ENCODE data around the gene SYT9.

DNA sequence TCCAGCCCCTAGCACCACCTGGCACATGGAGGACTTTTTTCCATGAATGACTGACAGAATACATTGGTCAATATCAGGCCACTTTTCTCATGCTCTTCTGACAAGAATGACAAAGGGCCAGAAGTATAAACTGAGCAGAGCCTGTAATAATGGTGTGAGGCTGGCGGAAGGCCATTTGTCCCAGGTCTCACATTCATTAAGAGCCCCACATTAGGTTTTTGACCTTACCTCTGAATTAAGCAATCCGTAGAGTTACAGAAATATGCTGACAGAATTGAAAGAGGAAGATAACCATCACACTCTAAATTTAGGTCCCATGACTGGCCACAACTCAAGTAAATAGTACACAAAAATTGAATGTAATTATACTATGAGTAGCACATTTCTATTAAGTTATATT lies 55.2 kb downstream of the SYT9 start:
- TF ChIP-seq EZH2 (IDR thresholded peaks at IDR 0.05; ENCODE audit: borderline replicate concordance, low read depth, low read length, severe bottlenecking): no peak
- no peak for TF ChIP-seq POLR2A (IDR thresholded peaks at IDR 0.05; ENCODE audit: low read depth, low read length)
- TF ChIP-seq JUN (IDR thresholded peaks at IDR 0.05; ENCODE audit: borderline replicate concordance, insufficient read depth, insufficient read length, low read depth): no peak
- no peak for TF ChIP-seq POLR2AphosphoS5 (IDR thresholded peaks at IDR 0.05; ENCODE audit: insufficient read depth, low read depth, low read length)
- TF ChIP-seq, protein P1, sequence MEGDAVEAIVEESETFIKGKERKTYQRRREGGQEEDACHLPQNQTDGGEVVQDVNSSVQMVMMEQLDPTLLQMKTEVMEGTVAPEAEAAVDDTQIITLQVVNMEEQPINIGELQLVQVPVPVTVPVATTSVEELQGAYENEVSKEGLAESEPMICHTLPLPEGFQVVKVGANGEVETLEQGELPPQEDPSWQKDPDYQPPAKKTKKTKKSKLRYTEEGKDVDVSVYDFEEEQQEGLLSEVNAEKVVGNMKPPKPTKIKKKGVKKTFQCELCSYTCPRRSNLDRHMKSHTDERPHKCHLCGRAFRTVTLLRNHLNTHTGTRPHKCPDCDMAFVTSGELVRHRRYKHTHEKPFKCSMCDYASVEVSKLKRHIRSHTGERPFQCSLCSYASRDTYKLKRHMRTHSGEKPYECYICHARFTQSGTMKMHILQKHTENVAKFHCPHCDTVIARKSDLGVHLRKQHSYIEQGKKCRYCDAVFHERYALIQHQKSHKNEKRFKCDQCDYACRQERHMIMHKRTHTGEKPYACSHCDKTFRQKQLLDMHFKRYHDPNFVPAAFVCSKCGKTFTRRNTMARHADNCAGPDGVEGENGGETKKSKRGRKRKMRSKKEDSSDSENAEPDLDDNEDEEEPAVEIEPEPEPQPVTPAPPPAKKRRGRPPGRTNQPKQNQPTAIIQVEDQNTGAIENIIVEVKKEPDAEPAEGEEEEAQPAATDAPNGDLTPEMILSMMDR (IDR thresholded peaks at IDR 0.05; ENCODE audit: extremely low read depth in 1 of 2, insufficient read depth in 1 of 2, low read depth in 1 of 2, low read length in 2 of 2): no peak
- TF ChIP-seq, protein P2, sequence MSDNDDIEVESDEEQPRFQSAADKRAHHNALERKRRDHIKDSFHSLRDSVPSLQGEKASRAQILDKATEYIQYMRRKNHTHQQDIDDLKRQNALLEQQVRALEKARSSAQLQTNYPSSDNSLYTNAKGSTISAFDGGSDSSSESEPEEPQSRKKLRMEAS (IDR thresholded peaks at IDR 0.05; ENCODE audit: insufficient read depth, insufficient read length): no peak
- TF ChIP-seq GATA2 (IDR thresholded peaks at IDR 0.05; ENCODE audit: insufficient read depth, insufficient read length, low read depth, low read length): no peak
- TF ChIP-seq FOS (IDR thresholded peaks at IDR 0.05; ENCODE audit: borderline replicate concordance, insufficient read depth, low read length): no peak

All from endothelial cell of umbilical vein (primary cell).